ENCODE results near the gene AFF2.

DNA sequence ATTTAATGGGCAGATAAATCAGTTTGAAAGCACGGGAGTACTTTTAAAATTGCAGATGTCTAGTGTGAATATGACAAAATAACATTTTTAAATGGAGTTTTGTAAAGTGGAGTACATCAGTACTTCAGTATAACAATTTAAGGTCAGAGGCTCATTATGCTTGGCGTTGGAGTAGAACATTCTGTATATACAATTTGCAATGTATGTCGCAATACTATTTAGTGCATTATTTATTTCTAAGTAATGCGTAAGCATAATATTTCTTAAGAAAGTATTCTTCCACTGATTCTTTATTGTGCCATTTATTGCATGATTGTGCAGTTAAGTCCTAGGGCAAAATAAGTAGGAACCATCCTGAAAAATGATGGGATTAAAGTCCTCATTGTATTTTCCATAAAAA lies 461.6 kb downstream of the AFF2 start:
- TF ChIP-seq, protein P1, sequence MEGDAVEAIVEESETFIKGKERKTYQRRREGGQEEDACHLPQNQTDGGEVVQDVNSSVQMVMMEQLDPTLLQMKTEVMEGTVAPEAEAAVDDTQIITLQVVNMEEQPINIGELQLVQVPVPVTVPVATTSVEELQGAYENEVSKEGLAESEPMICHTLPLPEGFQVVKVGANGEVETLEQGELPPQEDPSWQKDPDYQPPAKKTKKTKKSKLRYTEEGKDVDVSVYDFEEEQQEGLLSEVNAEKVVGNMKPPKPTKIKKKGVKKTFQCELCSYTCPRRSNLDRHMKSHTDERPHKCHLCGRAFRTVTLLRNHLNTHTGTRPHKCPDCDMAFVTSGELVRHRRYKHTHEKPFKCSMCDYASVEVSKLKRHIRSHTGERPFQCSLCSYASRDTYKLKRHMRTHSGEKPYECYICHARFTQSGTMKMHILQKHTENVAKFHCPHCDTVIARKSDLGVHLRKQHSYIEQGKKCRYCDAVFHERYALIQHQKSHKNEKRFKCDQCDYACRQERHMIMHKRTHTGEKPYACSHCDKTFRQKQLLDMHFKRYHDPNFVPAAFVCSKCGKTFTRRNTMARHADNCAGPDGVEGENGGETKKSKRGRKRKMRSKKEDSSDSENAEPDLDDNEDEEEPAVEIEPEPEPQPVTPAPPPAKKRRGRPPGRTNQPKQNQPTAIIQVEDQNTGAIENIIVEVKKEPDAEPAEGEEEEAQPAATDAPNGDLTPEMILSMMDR (IDR thresholded peaks at IDR 0.05), result no peak
- TF ChIP-seq POLR2A (IDR thresholded peaks at IDR 0.05), result no peak

All from testis (tissue), 2 donors.